Glomerular visceral epithelial cell (primary cell): Measurements from ENCODE around the gene ZBTB20.

Experiments
- DNase-seq: peaks from one replicate; pipeline ENCODE4 v3.0.0-alpha.2; 2016; ENCODE audit errors: extremely low spot score

ZBTB20 gene

GRCh38 chr3:114538211-114538610, 608.9 kb downstream of the ZBTB20 start:
- DNase-seq: no peak

- no peak for DNase-seq
These were observed 618.6 kb downstream of the ZBTB20 start for GRCh38 chr3:114528517-114528916.

- peak; percentile 13 for DNase-seq
These were observed 619.9 kb downstream of the ZBTB20 start for GRCh38 chr3:114527036-114527644.

- no peak for DNase-seq
These were observed 621.8 kb downstream of the ZBTB20 start for GRCh38 chr3:114525278-114525677.

- DNase-seq: no peak
These were observed 627.7 kb downstream of the ZBTB20 start for GRCh38 chr3:114519415-114519814.

- DNase-seq: no peak
These were observed 628.8 kb downstream of the ZBTB20 start for GRCh38 chr3:114518206-114518808.

- DNase-seq: no peak
These were observed 636.9 kb downstream of the ZBTB20 start for GRCh38 chr3:114510201-114510600.

GRCh38 chr3:114509756-114510155, 637.3 kb downstream of the ZBTB20 start:
- DNase-seq: no peak

- no peak for DNase-seq
These were observed 638.1 kb downstream of the ZBTB20 start for GRCh38 chr3:114508976-114509375.

GRCh38 chr3:114508208-114508607, 638.9 kb downstream of the ZBTB20 start:
- no peak for DNase-seq

- DNase-seq: no peak
These were observed 640.3 kb downstream of the ZBTB20 start for GRCh38 chr3:114506591-114507300.

GRCh38 chr3:114504941-114505628, 642.0 kb downstream of the ZBTB20 start:
- DNase-seq: peak; percentile 31

GRCh38 chr3:114502204-114502603, 644.9 kb downstream of the ZBTB20 start:
- DNase-seq: no peak

- DNase-seq: peak; percentile 38
These were observed 647.1 kb downstream of the ZBTB20 start for GRCh38 chr3:114499976-114500375.

- peak; percentile 76 for DNase-seq
These were observed 648.3 kb downstream of the ZBTB20 start for GRCh38 chr3:114498539-114499370.

- peak; percentile 16 for DNase-seq
These were observed 650.2 kb downstream of the ZBTB20 start for GRCh38 chr3:114496874-114497273.

GRCh38 chr3:114496466-114496865, 650.6 kb downstream of the ZBTB20 start:
- no peak for DNase-seq

- no peak for DNase-seq
These were observed 651.1 kb downstream of the ZBTB20 start for GRCh38 chr3:114496021-114496434.

- no peak for DNase-seq
These were observed 652.6 kb downstream of the ZBTB20 start for GRCh38 chr3:114494498-114494897.

GRCh38 chr3:114490829-114491228, 656.3 kb downstream of the ZBTB20 start:
- no peak for DNase-seq

- no peak for DNase-seq
These were observed 659.6 kb downstream of the ZBTB20 start for GRCh38 chr3:114487502-114487901.

- no peak for DNase-seq
These were observed 662.2 kb downstream of the ZBTB20 start for GRCh38 chr3:114484919-114485318.
